CD4-positive, alpha-beta T cell treated with Interleukin-12 subunit alpha and Interleukin-12 subunit beta, for 1 hour (primary cell): ENCODE measurements around the gene VWA1.
A peak's percentile ranks its signal among the peaks of the same experiment; 100 is the strongest.
"Not testable (repeated sequence)": the region's sequence is repeated elsewhere in the genome, so short reads cannot be mapped to it uniquely, and the experiment has no call there.

Experiments
- DNase-seq: peaks from one replicate; pipeline ENCODE4 v3.0.0-alpha.2; 2020

The VWA1 gene, protein sequence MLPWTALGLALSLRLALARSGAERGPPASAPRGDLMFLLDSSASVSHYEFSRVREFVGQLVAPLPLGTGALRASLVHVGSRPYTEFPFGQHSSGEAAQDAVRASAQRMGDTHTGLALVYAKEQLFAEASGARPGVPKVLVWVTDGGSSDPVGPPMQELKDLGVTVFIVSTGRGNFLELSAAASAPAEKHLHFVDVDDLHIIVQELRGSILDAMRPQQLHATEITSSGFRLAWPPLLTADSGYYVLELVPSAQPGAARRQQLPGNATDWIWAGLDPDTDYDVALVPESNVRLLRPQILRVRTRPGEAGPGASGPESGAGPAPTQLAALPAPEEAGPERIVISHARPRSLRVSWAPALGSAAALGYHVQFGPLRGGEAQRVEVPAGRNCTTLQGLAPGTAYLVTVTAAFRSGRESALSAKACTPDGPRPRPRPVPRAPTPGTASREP

DNA sequence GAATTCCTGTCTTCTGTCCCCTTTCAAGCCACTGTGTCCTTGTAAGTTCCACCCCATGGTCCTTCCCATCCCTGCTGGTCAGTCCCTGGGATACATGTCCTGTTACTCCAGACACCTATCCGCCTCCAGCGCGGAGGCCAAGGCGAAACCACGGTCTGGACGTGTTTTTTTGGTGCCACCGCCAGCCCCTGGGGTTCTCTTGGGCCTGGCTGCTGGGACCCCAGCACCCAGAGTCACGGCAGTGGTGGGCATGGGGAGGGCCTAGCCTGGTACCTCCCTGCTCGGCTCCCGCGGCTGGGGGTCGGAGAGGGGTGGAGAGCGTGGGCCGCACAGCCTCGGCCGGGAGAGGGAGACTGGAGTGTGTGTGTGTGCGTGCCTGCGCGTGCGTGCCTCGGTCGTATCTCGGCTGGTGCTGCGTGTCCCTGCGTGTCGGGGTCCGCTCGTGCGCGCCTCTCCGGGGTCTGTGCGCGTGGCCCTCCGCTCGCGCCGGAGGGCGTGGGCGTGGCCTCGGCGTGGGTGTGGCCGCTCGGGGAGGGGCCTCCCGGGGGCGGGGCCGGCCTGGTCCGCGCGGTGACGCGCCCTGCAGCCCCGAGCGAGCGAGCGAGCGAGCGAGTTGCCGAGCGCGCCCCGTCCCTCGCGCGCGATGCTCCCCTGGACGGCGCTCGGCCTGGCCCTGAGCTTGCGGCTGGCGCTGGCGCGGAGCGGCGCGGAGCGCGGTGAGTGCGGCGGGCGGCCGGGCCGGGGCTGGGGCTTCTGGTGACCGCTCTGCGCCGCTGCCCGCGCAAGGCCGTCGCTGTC, at the start of gene VWA1:
Gene VWA1 (plus strand): TSS at position 585 of the 798 bp plus-strand sequence. CDS start 59 bp downstream, at position 644.
- peak; percentile 68 for DNase-seq

DNA sequence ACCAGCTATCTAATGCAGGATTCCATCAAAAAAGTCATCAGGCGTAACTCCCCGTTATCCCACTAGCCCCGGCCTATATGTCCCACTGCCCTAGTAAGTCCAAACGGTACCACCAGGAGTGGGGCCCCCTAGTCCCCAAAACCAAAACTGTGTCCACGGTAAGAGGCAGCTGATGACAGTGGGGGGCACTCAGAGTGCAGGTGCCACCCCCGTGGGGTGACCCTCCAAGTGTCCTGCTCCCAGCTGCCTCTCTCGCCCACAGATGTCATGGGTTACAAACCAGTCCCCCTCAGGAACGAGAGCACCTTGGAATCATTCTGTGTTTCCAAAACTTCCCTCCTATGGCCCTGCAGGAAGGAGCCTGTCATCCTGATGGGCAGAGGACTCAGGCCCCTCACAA, 49.6 kb upstream of the VWA1 start:
- DNase-seq, result no peak

DNA sequence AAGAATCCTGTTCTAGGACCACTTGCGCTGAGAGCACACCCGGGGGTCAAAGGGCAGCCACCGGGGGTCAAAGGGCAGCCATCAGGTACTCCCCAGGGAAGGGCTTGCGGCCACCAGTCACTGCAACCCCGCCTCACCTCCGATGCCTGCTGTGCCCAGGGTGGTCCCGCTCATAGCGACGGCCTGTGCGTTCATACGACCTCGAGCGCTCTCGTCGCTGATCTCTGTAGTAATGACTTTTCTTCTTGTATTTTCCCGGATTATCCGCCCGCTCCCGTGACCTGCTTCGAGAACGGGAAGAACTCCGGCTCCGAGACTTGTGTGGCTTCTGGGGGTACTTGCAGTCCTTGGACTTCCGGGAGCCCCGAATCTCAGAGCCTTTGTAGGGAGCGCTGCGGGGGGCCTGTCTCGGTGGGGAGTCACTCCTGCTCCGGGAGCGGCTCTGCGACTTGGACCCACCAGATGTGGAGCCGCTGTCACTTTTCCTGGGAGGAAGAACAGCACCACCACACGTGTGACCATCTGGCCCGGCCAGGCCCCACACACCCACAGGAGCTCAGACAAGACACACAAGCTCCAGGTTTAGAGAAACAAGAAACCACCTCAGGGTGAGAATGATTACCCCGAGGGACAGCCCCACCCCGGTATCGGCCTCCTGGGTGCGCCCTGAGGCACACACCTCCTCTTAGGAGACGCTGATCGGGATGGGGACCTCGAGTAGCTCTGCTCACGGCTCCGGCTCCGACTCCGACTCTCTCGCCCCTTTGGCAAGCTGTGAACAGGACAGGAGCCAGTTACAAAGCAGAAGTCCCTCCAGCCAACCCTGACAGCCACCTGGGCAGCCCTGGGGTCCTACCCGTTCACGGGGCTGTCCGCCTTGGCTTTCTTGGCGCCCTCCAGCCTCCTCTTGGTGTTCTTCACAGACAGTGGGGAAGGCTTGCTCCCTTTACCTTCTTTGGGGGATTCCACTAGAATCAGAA, 48.1 kb upstream of the VWA1 start:
- no peak for DNase-seq

DNA sequence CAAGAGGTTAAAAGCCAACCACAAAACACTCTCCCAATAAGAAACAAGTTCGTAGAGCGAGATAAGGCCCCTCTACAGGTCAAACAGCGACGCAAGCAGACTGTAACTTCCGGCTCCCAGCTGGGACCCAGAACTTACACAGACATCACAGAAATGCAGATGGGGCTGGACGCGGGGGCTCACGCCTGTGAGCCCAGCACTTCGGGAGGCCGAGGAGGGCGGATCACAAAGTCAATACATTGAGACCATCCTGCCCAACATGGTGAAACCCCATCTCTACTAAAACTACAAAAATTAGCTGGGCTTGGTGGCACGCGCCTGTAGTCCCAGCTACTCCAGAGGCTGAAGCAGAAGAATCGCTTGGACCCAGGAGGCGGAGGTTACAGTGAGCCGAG, 47.4 kb upstream of the VWA1 start:
- no peak for DNase-seq

DNA sequence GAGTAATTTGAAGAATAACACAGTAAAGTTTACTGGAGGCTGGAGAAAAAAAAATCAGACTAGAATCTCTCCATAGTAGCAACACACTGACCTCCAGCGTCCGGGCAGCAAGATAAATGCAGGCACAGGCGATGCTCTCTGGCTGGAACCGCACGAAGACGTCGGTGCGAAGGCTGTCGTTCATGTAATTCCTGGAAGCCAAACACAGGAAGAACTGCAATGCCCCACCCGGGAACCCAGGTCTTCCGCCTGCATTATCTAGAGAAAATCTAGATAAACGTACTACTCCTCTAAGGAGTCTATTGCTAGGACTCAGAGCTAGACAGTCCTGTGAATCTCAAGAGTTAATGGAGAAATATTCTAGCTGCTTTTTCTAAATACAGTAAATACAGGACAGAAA, 44.8 kb upstream of the VWA1 start:
- no peak for DNase-seq

DNA sequence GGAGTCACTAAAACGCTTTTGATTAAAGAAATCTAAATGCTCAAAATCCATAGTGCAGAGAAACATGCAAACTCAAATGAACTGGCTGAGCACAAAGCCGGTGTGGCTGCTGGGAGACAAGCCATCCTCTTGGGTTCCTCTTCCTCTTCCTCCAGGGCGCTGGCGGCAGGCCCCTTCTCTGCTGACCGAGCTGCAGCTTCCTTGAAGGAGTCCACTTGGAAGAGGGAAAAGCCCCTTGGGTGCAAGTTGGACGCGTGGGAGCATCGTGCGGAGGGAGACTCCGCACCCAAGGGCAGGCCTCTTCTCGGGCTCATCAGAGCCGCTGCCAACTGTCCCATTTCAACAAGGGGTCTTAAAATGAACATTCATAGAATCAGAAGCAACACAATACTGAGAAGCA, 44.3 kb upstream of the VWA1 start:
- no peak for DNase-seq

DNA sequence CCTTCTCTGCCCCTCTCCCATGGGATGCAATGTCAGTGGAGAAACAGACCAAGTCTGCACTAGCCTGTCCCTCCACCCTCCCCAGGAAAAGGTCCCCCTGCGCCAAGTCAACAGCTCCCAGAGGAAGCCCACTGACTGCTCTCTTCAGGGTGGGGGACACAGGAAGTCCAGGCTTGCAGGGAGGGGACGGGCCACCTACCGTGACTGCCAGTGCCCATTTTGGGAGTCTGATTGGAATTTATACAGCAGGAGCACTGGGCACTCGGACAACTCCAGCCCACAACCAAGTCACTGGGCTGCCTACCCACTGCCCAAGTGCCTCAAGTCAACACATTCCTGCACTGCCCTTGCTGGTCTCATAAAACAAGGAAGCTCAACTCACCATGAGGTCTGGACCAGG, 42.5 kb upstream of the VWA1 start:
- DNase-seq, result no peak

DNA sequence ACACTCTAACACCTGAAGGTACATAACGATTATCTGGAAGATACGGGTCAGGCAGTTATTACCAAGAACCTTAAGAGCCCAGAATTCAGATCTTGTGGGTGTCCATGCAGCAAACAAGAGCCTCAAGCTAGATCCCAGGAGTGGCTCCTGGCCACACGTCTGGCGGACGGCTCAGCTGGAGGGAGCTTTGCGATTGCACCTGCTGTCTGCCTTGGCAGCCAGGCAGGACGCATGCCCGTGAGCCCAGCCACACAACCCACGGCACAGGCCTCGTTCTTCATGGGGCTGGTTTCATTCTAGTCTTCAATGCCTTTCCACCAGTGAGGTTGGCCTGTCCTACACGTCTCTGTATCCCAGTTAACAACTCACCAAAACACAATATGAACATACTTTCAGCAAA, 42.1 kb upstream of the VWA1 start:
- no peak for DNase-seq

DNA sequence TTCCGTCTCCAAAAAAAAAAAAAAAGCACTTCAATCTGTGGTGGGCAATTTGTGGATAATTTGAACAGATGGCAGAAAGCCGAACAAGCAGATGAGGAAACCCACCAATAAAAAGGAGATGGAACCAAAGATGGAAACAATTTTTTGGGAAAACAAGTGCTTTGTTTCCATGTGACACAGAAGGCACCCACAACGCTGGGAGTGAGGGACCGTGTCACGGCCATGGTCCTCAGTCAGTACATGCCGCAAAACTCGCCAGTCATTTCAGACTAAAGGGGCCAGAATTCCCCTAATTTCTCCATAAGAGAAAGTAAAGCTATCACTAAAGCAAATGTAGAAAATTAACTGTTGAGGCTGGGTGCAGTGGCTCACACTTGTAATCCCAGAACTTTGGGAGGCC, 41.4 kb upstream of the VWA1 start:
- no peak for DNase-seq

DNA sequence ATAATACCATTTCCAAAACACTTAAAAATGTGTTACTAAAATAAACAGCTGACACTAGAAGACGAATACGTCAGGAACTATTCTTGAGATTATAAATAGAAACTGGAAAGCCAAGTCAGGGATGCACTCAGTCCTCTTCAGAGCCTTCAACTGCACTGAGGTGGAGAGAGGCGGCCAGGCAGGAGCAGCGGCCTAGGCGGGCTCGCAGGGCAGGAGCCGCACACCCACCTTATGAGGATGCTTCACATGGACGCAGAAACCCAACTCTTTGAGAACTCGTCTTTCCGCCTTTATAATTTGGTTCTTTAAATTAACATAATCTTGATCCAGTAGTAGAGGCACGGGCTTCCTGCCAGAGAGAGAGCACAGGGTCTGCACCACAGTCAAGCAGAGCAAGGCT, 40.3 kb upstream of the VWA1 start:
- no peak for DNase-seq

DNA sequence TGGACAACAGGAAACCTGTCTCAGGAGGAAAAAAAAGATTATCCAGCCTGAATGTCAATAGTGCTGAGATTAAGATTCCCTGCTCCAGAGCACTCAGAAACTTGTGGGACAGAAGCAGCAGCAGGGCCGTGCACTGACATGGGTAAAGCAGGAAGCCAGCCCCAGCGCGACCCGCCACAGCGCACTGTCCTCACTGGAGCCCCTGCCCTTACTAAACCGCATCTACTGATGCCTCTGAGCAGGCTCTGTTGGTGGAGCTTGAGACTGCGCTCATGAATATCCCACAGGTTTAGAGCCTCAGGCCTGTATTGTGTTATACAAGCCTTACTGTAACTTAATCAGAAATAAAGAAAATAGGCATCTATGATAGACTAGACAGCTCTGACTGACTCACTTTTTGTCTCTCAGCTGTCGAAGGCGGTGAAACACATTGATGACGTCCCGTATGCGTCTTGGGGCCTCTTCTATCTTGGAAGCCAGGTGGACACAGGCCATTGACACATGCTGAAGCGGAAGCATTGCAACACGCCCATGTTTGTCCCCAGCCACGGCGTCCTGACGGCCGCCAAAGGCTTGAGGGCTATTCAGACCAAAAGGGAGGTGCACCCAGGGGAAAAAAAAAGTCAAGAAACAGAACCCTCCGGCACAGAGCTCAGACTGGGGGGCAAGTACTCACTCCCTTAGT, 37.5 kb upstream of the VWA1 start:
- no peak for DNase-seq

DNA sequence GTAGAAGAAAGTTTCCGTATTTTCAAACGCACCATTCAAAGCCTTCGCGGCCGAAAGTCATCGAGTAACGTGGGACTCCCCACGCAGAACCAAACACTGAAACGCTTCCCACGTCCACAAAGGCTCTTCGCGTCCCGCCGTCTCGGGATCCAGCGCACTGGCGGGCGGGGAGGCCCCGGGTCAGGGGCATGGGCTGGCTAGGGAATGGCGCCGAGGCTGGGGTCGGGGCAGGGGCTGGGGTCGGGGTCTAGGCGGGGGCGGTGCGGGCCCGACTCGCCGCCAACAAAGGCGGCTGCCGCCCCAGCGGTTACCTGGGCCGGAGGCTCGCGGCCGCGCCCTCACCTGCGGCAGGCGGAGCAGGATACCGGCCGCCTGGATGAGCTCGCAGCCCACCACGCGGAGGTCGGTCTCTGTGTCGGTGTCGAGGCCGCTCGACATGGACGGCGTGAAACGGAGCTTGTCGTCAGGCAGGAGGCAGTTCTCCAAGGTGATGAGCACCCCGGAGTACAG, 36.8 kb upstream of the VWA1 start:
- no peak for DNase-seq

DNA sequence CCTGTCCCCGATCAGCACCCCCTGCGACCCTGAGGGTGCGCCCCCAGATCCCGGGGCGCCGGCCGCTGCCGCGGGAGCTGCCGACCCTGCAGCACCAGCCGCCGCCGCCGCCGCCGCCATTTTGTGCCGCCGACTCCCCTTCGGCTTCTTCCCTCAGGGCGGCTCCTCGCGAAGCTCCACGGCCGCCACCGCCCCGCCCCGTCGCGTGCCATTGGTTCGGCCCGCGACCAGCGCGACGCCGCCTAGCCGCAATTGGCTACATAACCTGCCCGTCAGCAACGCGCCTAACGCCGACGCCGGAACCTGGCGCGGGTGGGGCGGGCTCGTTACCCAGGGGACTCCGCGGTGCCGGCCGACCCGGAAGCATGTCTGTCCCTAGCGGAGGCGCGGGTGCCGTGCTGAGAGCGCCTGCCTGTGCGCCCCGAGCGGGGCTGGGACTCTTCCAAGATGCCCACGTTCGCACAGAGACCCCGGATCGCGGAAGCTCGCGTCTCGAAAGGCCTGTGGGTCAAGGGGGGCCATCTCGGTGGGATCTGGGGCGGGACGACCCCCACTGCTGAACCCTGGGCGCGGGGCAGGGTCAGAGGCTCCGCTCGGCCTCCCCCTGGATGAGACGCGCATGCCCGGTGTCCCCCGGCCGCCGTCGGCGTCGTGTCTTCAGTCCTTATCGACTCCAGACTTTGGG, 36.2 kb upstream of the VWA1 start, which contains the start of gene CCNL2:
Gene CCNL2 (minus strand): TSS at position 149 of the 685 bp plus-strand sequence. CDS start 29 bp downstream, at position 120.
- peak; percentile 99 for DNase-seq

DNA sequence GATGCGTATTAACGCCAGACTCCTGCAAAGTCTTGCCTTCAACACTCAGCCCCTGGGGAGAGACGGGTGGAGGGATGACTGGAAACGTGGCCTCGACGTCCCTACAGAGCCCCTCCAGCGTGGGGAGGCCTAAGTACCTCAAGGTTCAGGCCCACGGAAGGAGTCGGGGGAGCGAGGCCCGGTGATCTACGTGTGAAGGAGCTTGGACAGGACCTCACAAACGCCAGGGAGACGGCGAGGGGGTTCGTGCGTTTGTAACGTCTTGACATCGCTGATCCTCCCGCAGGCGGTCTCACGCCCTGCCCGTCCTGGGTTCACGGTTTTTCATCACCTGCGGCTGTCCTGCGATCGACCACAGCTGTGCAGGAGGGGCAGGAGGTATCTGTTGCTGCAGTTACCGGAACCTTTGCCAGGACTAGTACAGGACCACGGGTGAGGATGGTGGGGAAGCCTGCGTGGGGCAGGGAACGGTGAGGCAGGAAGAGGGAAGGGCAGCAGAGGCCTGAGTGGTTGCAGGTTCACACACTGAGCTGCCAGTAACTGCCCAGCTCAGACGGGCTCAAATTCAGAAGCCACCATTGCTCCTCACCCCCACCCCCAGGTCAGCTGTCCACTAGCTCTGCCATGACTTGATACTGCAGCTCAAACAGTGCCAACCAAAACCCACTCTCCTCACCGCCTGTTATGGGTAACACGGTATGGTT, 35.5 kb upstream of the VWA1 start:
- no peak for DNase-seq

DNA sequence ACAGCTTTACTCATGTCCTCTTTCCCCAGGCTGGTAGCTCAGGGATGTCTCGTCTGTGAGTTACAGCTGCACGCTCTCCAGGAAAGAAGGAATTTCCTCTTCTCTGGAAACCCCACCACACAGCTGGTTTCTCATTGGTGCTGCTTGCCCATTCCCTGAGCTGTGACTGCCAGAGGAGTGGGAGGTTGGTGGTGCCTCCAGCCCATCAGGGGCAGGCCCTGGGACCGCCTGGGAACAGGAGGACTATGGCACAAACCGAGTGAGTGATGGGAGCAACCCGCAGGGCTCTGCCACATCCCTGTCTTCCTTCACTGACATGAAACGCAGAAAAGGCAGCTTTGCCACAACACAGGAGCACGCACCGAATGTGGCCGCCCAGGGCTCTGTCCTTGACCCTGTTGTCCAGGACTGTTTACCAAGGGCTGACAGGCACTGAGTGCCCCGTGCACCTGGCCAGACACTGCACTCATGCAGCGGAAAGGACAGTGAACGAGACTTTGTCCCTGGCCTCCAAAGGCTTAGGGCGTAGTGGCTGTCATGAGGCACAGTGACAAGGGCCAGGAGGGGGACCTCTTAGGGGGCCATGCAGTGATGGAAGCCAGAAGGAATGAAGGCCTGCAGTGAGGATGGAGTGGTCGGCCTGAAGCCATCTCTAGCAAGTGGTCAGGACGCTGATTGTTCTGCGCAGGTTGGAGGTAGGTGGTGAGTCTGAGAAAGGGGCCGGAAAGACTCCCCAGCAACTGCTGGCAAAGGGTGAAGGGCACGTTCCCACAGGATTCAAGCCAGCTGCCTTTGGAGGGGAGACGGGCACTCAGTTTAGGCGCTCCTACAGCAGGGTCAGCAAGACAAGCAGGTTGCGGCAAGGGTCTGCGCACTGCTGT, 34.7 kb upstream of the VWA1 start:
- no peak for DNase-seq

DNA sequence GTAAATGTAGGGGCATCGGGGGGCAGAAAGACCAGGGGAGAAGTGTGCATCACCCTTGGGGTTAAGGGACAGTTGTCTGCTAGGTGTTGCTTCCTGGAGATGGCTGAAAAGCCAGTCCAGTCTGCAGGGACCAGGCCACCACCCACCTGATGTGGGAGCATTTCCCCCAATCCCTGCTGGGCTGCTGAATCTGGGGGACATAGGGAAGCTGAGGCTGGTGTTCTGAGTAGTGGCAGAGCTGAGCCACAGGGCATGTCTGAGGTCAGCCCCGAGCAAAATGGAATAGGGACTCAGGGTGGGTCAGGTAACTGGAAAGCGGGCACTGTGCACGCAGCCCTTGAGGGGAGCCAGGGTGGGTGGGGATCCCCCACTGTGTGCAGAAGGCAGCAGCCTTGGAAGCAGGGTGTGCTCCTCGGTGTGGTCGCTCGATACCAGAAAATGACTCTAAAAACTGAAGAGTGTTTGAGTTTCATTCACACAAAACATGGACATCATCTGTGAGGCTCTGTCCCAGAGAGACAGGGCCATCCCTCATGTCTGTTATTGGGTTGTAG, 34.0 kb upstream of the VWA1 start:
- no peak for DNase-seq

DNA sequence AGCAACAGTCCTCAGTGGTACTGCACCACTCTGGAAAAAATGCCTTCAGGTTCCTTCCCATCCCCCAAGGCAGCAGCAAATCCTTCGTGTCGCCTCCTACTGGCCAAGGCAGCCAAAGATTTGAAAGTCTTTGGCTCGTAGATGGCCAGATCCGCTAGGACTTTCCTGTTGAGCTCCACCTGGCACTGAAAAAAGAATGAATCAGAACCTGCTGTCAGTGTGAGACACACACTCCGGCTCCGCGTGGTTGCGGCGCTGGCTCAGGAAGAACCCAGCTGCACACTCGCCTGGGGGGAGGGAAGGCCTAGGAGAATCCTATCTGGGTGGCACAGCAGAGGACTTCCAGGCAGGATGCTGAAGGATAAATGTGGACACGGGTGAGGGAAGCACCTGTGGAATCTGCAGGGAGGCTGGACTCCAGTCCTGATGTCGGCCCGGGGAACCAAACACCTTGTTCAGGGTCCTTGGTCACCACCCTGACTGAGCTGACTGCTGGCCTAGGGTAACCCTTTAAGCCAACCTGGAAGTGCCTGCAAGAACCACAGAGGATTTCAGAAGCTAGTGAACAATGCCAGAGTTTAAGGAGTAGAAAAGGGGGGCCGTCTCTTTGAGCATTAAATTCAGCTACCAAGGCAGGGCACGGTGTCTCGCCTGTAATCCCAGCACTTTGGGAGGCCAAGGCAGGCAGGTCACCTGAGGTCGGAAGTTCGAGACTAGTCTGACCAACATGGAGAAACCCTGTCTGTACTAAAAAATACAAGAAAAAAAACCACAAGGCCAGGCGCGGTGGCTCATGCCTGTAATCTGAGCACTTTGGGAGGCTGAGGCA, 33.2 kb upstream of the VWA1 start:
- DNase-seq, result peak; percentile 35

DNA sequence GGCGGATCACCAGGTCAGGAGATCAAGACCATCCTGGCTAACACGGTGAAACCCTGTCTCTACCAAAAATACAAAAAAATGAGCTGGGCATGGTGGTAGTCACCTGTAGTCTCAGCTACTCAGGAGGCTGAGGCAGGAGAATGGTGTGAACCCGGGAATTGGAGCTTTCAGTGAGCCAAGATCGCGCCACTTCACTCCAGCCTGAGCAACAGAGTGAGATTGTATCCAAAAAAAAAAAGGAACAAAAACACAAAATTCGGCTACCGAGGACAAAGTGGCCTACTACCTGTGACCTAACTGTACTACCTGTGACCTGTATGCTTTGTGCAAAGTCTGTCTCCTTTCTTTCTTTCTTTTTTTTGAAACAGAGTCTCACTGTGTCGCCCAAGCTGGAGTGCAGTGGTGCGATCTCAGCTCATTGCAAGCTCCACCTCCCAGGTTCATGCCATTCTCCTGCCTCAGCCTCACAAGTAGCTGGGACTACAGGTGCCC, 32.5 kb upstream of the VWA1 start:
- DNase-seq, result not testable (repeated sequence)
